ENCODE data around the gene WDR5B.

The WDR5B gene

GRCh38 chr3:122414391-122414790, 1.5 kb downstream of the WDR5B start:
- in situ Hi-C loops (cut with MboI; ENCODE audit: low pct_unique_long_range_greater_than_20kb, low sequenced_read_pairs): no loop called here
- no peak for DNase-seq

DNA sequence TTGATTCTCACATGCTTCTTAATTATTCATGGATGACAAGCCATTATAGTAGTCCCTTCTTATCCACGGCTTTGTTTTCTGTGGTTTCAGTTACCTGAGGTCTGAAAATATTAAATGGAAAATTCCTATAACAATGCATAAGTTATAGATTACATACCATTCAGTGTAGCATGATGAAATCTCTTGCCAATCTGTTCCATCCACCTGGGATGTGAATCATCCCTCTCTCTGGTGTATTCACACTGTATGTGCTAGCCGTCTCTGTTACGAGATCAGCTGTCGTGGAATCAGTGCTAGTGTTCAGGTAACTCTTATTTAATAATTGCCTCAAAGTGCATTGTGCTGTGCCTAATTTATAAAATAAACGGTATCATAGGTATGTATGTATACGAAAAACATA, 5.2 kb downstream of the WDR5B start:
- no peak for DNase-seq
- in situ Hi-C loops (cut with MboI; ENCODE audit: low pct_unique_long_range_greater_than_20kb, low sequenced_read_pairs): no loop called here

GRCh38 chr3:122410111-122410510, 5.8 kb downstream of the WDR5B start:
- in situ Hi-C loops (cut with MboI; ENCODE audit: low pct_unique_long_range_greater_than_20kb, low sequenced_read_pairs): no loop called here
- no peak for DNase-seq

GRCh38 chr3:122409446-122409845, 6.4 kb downstream of the WDR5B start:
- in situ Hi-C loops (cut with MboI; ENCODE audit: low pct_unique_long_range_greater_than_20kb, low sequenced_read_pairs): no loop called here
- peak; percentile 69 for DNase-seq

DNA sequence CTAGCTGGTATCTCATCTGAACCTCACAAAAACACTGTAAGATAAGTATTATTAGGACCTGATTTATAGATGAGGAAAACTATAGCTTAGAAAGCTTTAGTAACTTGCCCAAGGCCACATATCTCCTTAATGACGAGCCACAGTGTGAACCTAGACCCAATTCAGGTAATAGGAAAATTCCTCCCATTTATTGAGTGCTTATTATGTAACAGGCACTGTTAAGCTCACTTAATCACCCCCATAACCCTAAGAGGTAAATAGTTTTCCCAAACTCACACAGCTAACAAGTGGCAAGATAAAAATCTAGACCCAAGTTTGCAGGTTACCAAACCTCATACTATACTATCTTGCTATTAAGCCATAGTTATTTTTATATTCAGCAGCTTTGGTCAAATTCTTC, 7.9 kb downstream of the WDR5B start:
- DNase-seq: no peak
- in situ Hi-C loops (cut with MboI; ENCODE audit: low pct_unique_long_range_greater_than_20kb, low sequenced_read_pairs): no loop called here

- DNase-seq: no peak
These were observed 9.7 kb downstream of the WDR5B start for GRCh38 chr3:122406198-122406597.

GRCh38 chr3:122405015-122405414, 10.8 kb downstream of the WDR5B start:
- DNase-seq: no peak
- in situ Hi-C loops (cut with MboI; ENCODE audit: low pct_unique_long_range_greater_than_20kb, low sequenced_read_pairs): no loop called here

More at GRCh38 chr3:122406198-122406597, 9.7 kb downstream of the WDR5B start:
- in situ Hi-C loops (cut with MboI; ENCODE audit: low pct_unique_long_range_greater_than_20kb, low sequenced_read_pairs): no loop called here

DNA sequence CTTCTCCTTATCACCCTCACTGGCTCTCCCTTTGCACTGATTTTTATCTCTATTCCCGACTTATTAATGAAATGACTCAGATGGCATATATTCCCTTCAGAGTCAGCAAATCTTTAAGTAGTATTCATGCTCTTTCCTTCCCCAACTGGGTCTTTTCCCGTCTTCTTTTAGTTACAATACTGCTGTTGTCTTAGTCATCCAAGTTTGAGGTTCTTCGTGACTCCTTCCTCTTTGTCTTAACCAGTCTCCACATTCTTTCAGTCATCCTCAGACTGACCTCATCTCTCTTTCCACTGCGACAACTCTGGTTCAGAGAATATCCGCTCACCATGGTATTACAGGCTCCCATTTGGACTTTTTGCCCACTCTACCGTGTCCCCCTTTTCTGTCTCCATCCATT, 12.4 kb downstream of the WDR5B start:
- in situ Hi-C loops (cut with MboI; ENCODE audit: low pct_unique_long_range_greater_than_20kb, low sequenced_read_pairs): no loop called here
- DNase-seq: no peak

DNA sequence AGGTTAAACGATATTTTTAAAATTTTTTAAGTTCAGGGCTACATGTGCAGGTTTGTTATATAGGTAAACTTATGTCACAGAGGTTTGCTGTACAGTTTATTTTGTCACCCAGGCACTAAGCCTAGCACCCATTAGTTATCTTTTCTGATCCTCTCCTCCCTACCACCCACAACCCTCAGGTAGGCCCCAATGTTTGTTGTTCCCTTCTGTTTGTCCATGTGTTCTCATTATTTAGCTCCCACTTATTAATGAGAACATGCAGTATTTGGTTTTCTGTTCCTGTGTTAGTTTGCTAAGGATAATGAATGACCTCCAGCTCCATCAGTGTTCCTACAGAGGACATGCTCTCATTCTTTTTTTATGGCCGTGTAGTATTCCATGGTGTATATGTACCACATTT, 16.9 kb downstream of the WDR5B start:
- no peak for DNase-seq
- in situ Hi-C loops (cut with MboI; ENCODE audit: low pct_unique_long_range_greater_than_20kb, low sequenced_read_pairs): no loop called here

DNA sequence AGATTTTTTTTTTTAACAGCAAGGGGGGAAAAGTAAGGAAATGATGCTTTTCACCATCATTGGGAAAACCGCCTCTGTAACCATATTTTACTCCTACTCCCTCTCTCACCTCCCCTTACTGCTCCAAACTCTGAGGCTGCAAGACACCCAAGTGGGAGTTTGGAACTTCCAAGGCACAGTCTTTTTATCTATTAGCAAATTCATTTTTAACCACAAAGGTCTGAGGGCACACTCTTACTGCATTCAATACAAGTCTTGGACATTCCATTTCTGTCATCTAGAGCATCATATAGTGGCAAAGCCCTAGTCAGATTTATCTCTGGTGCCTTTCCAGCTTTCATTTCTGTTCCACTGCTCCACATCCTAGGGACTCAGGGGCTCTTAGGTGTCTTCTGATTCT, 18.7 kb downstream of the WDR5B start:
- in situ Hi-C loops (cut with MboI; ENCODE audit: low pct_unique_long_range_greater_than_20kb, low sequenced_read_pairs): no loop called here

DNA sequence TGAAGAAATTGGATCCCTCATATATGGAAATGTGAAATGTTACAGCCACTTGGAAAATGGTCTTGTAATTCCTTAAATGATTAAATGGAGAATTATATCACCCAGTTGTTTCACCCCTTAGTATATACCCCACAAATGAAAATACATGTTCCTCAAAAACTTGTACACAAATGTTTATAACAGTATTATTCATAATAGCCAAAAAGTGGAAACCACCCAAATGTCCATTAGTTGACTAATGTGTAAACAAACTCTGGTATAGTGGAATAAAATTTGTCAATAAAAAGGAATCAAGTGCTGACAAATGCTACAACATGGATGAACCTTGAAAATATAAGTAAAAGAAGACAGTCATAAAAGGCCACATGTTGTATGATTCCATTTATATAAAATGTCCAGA, 19.4 kb downstream of the WDR5B start:
- in situ Hi-C loops (cut with MboI; ENCODE audit: low pct_unique_long_range_greater_than_20kb, low sequenced_read_pairs): no loop called here
- DNase-seq: no peak

More for the DNA sequence above, 18.7 kb downstream of the WDR5B start:
- no peak for DNase-seq

GRCh38 chr3:122395582-122395981, 20.3 kb downstream of the WDR5B start:
- in situ Hi-C loops (cut with MboI; ENCODE audit: low pct_unique_long_range_greater_than_20kb, low sequenced_read_pairs): no loop called here
- DNase-seq: no peak

DNA sequence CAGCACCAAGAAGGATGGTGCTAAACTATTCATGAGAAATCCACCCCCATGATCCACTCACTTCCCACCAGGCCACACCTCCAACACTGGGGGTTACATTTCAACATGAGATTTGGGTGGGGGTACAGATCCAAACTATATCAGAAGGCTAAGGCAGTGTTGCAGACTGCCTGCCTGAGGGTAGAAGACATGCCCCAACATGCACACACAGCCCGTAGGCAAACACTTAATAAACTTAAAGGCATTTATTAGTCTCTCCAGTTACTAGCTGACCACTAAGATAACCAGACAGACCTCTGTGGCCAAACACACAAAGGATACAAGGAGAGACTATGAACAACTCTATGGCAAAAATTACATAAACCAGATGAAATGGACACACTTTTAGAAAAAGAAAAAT, 21.7 kb downstream of the WDR5B start:
- no peak for DNase-seq
- in situ Hi-C loops (cut with MboI; ENCODE audit: low pct_unique_long_range_greater_than_20kb, low sequenced_read_pairs): no loop called here

GRCh38 chr3:122392868-122393844, 22.7 kb downstream of the WDR5B start:
- DNase-seq: peak; percentile 49
- in situ Hi-C loops (cut with MboI; ENCODE audit: low pct_unique_long_range_greater_than_20kb, low sequenced_read_pairs): no loop called here

- DNase-seq: no peak
- in situ Hi-C loops (cut with MboI; ENCODE audit: low pct_unique_long_range_greater_than_20kb, low sequenced_read_pairs): no loop called here
These were observed 24.0 kb downstream of the WDR5B start for GRCh38 chr3:122391681-122392446.

- no peak for DNase-seq
These were observed 25.2 kb downstream of the WDR5B start for GRCh38 chr3:122390665-122391064.

GRCh38 chr3:122389892-122390291, 26.0 kb downstream of the WDR5B start:
- in situ Hi-C loops (cut with MboI; ENCODE audit: low pct_unique_long_range_greater_than_20kb, low sequenced_read_pairs): no loop called here
- no peak for DNase-seq

More at GRCh38 chr3:122390665-122391064, 25.2 kb downstream of the WDR5B start:
- in situ Hi-C loops (cut with MboI; ENCODE audit: low pct_unique_long_range_greater_than_20kb, low sequenced_read_pairs): no loop called here

- in situ Hi-C loops (cut with MboI; ENCODE audit: low pct_unique_long_range_greater_than_20kb, low sequenced_read_pairs): no loop called here
These were observed 26.7 kb downstream of the WDR5B start for GRCh38 chr3:122389197-122389596.

GRCh38 chr3:122387709-122388108, 28.2 kb downstream of the WDR5B start:
- in situ Hi-C loops (cut with MboI; ENCODE audit: low pct_unique_long_range_greater_than_20kb, low sequenced_read_pairs): no loop called here
- DNase-seq: no peak

More at GRCh38 chr3:122389197-122389596, 26.7 kb downstream of the WDR5B start:
- no peak for DNase-seq
